ENCODE measurements around the gene ACP1. TPM values are rescaled to one million over a fixed set of nuclear protein-coding genes. Genes with fewer than 3 reads are reported as not detected.

Gene ACP1
- total RNA-seq (2022; extraction: Qiagen RNA extraction): 176 to 268 TPM (median 183 TPM) in 5 replicates

DNA sequence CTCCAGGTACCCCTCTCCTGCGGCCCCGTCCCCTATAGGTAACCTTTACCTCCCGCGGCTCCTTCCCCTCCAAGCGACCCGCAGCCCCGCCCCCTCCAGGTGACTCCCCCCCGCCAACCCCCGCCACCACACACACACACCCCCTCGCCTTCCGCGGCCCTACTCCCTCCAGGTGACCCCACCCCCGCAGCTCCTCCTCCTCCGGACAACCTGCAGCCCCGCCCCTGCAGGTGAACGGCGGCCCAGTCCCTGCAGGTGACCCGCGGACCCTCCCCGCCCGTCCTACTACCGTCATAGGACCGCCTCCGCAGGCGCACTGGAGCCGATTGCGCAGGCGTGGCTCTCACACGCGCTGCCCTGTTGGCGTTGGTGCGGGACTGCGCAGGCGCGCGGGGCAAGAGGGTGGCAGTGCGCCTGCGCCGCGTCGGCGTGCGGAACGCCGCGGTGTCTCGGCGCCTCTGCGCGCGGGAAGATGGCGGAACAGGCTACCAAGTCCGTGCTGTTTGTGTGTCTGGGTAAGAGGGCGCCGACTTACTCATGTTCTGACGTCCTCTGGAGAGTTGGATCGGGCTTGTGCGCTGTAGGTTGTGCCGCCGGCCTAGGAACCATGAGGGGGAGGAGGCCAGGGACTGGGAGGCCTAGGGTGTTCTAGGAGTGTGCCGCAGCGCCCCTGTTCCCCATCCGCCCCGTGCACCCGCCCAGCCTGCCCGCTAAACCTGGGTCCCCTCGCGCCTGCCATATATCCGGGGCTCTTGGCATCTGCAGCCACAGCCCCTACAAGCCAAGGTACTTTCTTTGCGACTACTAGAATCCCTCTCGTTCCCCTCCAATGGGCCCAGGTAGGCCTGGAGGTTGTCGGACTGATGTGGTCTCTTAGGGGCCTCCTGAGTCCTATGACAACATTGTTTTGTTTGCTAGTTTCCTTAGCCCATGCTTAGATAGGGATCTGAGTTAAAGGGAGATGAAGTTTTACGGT is at the start of gene ACP1:
TSS of gene ACP1 (plus strand) at position 455 of the 976 bp plus-strand sequence. CDS start at position 473, 18 bp downstream.

DNA sequence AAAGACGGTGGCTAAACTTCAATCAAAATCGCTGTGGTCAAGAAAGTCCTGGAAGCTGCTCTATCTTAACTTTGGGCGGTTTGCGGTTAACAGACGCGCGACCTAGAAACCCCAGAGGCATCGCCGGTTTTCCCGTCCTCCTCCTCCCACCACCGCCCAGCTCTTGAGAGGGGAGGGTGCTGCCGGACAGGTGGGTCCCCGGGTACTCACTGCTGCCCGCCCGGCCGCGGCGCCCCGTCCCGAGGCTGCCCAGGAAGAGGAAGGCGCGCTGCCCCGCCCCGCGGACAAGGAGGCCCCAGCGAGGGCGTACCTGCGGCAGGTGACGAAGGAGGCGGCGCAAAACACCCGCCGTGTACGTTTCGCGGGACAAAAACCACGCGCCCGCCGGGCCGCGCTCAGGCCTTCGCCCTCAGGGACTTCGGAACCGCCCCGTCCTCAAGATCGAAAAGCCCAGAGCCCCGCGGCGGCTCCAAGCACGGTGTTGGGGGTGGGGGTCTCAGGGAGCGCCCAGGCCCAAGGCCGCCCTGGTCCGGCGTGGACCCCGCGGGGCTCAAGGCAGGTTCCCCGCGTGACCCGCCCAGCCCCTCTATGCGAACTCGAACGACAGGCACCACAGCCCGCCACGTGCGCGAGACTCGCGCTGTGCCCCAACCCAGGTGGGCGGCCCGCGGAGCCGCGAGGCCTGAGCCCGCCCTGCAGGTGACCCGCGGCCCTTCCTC is 814 bp upstream of the ACP1 start, which contains the start of gene SH3YL1:
TSS of gene SH3YL1 (minus strand) at position 259 of the 719 bp plus-strand sequence. CDS start at position 211, 48 bp downstream.

DNA sequence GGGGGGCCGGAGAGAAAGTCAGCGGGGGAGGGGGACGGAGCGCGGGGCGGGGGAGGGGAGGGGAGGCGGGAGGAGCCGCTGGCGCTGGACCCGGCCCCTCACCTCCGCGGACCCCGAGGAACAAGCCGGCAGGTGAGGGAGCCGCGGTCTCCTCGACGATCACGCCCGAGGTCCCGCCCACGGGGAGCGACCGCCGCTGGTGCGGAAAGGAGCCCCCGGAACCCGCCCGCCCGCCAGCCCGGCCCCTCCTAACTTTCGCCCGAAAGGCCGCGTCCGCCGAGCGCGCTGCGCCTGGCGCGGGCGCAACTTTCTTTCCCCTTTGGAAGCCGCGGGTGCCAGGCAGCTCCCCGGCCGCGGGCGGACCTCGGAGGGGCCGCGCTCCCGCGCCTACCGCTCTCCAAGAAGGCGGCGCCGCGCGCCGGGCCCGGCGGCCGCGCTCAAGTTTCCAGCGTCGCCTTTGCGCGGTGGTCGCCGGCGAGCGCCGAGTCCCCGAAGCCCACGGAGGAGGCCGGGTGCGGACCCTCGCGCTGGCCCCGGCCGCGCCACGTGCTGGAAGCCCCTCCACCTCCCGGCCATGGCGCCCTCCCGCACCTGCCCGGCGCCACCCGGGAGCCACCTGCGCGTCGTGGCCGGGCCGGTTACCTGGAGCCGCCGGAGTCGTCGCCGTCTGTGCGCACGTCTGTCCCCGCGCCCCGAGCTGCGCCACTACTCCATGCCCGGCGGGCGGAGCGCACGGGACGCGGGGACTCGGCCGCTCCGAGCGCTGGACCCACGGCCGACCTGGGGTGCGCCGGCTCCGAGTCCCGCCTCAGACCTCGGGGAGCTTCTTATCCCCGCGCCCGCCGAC is 23.4 kb downstream of the ACP1 start, which contains the start of gene ALKAL2:
TSS of gene ALKAL2 (minus strand) at position 181 of the 847 bp plus-strand sequence. CDS start 256 bp downstream, outside the sequence.

Other genes starting within 250 kb of the ACP1 start
- 0.15 to 0.49 TPM (median 0.34 TPM) in 5 replicates for gene FAM110C, start 218.4 kb upstream of the ACP1 start, total RNA-seq (2022; extraction: Qiagen RNA extraction)
- 8.5 to 10.4 TPM (median 9.4 TPM) in 5 replicates for gene SH3YL1, start 915 bp upstream of the ACP1 start, total RNA-seq (2022; extraction: Qiagen RNA extraction)
- not detected in 5 replicates for gene ALKAL2, start 23.1 kb downstream of the ACP1 start, total RNA-seq (2022; extraction: Qiagen RNA extraction)